Mucosa of descending colon (tissue), 3 donors: ENCODE results near the gene BSX. TPM values are rescaled to one million over a fixed set of nuclear protein-coding genes. Genes with fewer than 3 reads are reported as not detected.

Source experiments
- ATAC-seq: fragments of 200-7000 bp; cut with Tn5 transposase; one replicate; pipeline ENCODE4 v1.9.1; 2020; ENCODE audit warnings: mild to moderate bottlenecking, moderate library complexity
- DNase-seq, 3 donors: peaks; one replicate each; pipeline ENCODE4 v3.0.0-alpha.2; 2020
- H3K36me3 ChIP-seq: fragments of 200-600 bp; one replicate; pipeline ENCODE4 v1.8.0; 2021; ENCODE audit warnings: low read depth, mild to moderate bottlenecking
- H3K4me1 ChIP-seq: fragments of 200-600 bp; one replicate; pipeline ENCODE4 v1.8.0; 2021; ENCODE audit warnings: low read depth, mild to moderate bottlenecking
- H3K4me3 ChIP-seq: fragments of 200-600 bp; one replicate; pipeline ENCODE4 v1.8.0; 2021; ENCODE audit warnings: mild to moderate bottlenecking
- H3K9me3 ChIP-seq: fragments of 200-600 bp; one replicate; pipeline ENCODE4 v1.8.0; 2021; ENCODE audit warnings: mild to moderate bottlenecking
- intact Hi-C, 2 donors: fragments of 100-400 bp; cut with DNase I in 1 of 2; cut with micrococcal nuclease in 1 of 2; formaldehyde crosslinking; loops; one replicate each; pipeline versions ENCODE4 v1.11.0 to v1.11.1; 2022; cut with DNase I, micrococcal nuclease
- total RNA-seq, 3 donors: library from RNA; stranded (reverse); fragmentation: NEBNext Ultra II Directional in 2 of 3; extraction: Animal tissue kit (Norgen Biotek cat#: 25700) in 2 of 3; gene quantifications; one replicate each; pipeline versions ENCODE4 v1.2.1 to v1.2.4, GENCODE V29; 2021 to 2023
- TF ChIP-seq, protein P1 (sequence below): fragments of 200-600 bp; IDR thresholded peaks from one replicate; pipeline ENCODE4 v1.8.0; 2022; ENCODE audit warnings: antibody characterized with exemption, mild to moderate bottlenecking
- donor health status: DM: no; HTN: no; CAD: no; lungs with moderate emphysema.
- donor health status: DM: no; HTN: no; CAD: no.
- donor health status: DM: no; HTN: yes; CAD: no.

Gene BSX
- total RNA-seq, 3 donors from 2014 or later: not detected

DNA sequence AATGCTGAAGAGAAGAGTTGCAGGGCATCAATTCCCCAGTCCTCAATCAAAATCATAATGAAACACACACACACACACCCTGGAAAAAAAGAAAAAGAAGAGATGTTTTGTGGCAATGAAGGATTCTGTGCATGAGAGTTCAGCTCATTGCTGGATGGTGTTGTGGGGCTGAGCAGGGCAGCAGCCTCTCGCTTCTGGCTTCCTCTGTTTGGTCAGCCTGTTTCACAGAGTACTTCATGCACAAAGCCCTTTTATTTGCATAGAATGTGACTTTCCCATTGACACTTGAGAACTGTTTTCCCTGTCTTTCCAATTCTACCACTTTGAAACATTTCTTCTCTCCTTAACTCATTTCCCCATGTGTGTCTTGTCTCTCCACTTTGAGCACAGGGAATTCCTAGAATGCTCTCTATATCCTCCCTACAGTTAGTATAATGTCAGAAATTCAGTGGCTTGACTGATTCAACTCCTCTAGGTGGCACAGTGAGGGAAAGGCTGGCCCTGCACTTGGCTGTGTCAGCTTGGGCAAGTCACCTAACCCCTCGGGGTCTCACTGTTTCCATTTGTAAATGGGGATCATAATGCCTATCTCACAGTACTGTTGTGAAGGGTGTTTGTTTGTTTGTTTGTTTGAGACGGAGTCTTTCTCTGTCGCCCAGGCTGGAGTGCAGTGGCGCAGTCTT, 25.4 kb upstream of the BSX start:
- H3K4me1 ChIP-seq: no peaks in the 10 kb centered on the region
- no peak overlapping the region for H3K4me3 ChIP-seq
- TF ChIP-seq, protein P1, sequence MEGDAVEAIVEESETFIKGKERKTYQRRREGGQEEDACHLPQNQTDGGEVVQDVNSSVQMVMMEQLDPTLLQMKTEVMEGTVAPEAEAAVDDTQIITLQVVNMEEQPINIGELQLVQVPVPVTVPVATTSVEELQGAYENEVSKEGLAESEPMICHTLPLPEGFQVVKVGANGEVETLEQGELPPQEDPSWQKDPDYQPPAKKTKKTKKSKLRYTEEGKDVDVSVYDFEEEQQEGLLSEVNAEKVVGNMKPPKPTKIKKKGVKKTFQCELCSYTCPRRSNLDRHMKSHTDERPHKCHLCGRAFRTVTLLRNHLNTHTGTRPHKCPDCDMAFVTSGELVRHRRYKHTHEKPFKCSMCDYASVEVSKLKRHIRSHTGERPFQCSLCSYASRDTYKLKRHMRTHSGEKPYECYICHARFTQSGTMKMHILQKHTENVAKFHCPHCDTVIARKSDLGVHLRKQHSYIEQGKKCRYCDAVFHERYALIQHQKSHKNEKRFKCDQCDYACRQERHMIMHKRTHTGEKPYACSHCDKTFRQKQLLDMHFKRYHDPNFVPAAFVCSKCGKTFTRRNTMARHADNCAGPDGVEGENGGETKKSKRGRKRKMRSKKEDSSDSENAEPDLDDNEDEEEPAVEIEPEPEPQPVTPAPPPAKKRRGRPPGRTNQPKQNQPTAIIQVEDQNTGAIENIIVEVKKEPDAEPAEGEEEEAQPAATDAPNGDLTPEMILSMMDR: no peak
- no peak for DNase-seq
- intact Hi-C loops: no loop called here
- H3K9me3 ChIP-seq: no peaks in the 10 kb centered on the region
- ATAC-seq: no peak
- no peaks in the 10 kb centered on the region for H3K36me3 ChIP-seq

DNA sequence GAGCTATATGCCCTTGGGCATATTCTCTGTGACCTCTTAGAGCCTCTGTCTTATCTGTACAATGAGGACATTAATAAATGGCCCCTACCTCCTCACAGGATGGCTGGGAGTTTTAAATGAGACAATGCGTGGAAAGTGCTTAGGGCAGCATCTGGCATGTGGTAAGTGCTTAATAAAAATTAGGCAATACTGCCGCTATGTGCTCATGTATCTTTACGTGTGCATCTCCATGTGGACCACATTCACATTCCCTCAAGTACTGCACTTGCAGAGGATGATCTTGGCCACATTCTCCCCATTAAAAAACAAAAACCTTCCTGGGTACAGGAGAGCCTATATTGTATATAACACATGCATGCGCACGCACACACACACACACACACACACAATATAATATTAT, 19.1 kb upstream of the BSX start:
- intact Hi-C loops: no loop called here
- H3K36me3 ChIP-seq: no peaks in the 10 kb centered on the region
- no peaks in the 10 kb centered on the region for H3K4me1 ChIP-seq
- TF ChIP-seq, protein P1: no peak
- ATAC-seq: no peak
- H3K9me3 ChIP-seq: no peaks in the 10 kb centered on the region
- no peak for DNase-seq
- no peak overlapping the region for H3K4me3 ChIP-seq

DNA sequence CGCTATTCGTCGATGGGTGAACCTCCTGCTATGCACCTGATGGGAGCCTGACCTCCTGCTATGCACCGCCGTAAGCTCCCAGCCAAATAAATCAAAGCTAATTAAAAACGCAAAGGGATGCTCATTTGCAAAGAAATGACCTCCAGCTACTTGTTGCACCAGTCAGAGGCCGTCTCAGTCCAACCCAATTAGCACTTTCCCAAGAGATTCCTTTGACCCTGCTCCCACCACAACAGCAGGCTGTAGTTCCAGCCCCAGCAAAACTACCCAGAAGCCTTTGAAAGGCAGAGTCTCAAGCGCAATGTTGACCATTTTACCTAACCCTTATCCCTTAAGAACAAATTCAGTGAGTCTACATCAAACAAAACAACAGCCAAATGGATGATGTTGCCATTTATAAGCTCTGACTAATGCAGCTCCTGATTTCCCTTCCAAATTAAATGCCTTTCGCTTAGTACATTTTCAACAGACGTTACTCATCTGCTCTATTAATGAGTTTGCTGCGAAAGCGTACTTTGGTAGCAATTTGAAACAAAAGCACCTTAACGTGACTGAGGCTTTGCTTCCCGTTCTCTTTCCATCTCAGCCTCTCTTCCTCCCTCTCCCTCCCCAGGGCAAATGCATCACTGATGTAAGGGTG, 17.2 kb upstream of the BSX start:
- no peak for ATAC-seq
- TF ChIP-seq, protein P1: no peak
- intact Hi-C loops: no loop called here

DNA sequence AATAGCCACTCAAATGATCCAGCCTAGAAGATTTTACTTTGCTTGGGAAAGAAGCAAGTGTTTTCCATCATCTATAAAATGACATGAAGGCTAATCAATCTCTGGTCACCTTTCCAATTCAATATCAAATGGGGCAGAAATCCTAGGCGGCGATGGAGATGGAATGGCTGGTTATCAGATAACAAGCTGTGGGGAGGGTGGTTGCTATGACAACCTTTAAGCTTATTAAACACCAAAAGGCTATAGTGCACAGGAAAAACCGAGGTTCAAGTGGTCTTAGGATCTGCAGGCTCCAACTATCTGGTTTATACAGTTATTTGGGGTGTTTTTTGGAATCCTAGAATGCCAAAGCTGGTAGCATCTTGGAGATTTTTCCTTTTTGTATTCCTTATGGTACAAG, 13.9 kb upstream of the BSX start:
- no peak overlapping the region for H3K4me3 ChIP-seq
- H3K9me3 ChIP-seq: no peaks in the 10 kb centered on the region
- intact Hi-C loops: no loop called here
- TF ChIP-seq, protein P1: no peak
- ATAC-seq (no peak), DNase-seq (no peak)
- H3K36me3 ChIP-seq: no peaks in the 10 kb centered on the region
- H3K4me1 ChIP-seq: no peaks in the 10 kb centered on the region

More for the DNA sequence above, 17.2 kb upstream of the BSX start:
- no peak for DNase-seq
- H3K36me3 ChIP-seq: no peaks in the 10 kb centered on the region
- no peak overlapping the region for H3K4me3 ChIP-seq
- no peaks in the 10 kb centered on the region for H3K4me1 ChIP-seq
- no peaks in the 10 kb centered on the region for H3K9me3 ChIP-seq

DNA sequence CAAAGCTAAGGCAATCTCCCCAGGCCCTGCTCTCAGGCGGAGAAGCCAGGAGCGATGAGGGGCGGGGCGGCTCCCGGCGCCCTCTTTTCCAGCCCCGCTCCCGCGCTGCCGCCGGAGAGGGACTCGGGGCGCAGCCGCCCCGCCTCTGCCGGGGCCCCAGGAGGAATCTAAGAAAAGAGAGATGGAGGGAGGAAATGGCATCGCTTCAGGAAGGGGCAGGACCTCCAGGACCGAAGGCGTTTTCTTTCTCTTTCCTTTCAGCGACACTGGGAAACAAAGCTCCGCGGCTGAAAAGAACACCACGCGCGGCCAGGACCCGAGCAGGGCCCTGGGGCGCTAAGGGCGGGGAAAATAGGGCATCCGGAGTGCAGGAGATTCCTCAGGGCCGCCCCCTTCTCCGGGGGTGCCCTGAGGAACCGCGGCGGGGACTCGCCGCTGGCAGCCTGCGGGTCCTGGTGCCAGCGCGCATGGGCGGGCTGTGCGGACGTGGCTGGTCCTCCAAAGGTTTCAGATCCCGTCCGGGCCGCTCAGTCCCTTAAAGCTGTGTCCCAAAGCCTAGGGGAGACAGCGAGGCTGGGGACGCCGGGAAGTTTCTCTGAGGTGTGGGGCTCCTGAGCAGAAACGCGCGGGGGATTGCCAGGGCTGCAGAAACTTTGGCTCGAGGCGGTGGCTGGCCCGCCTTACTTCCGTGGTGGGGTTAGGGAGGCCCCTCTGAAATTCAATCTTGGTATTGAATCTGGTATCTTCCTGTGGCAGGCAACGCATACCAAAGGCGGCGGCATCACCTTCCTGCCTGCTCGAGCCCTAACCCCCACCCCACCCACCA, 2.8 kb upstream of the BSX start:
- no peak for DNase-seq

More for the DNA sequence above, 2.8 kb upstream of the BSX start:
- TF ChIP-seq, protein P1: no peak
- intact Hi-C loops: no loop called here
- peaks cover 10% of the 10 kb centered on the region for H3K4me1 ChIP-seq
- H3K4me3 ChIP-seq: no peak overlapping the region
- no peaks in the 10 kb centered on the region for H3K9me3 ChIP-seq
- peak; percentile 23 for ATAC-seq
- H3K36me3 ChIP-seq: no peaks in the 10 kb centered on the region
